ENCODE data around the gene VEPH1.
"Not testable (repeated sequence)": the region's sequence is repeated elsewhere in the genome, so short reads cannot be mapped to it uniquely, and the experiment has no call there.

- TF ChIP-seq, protein P1, sequence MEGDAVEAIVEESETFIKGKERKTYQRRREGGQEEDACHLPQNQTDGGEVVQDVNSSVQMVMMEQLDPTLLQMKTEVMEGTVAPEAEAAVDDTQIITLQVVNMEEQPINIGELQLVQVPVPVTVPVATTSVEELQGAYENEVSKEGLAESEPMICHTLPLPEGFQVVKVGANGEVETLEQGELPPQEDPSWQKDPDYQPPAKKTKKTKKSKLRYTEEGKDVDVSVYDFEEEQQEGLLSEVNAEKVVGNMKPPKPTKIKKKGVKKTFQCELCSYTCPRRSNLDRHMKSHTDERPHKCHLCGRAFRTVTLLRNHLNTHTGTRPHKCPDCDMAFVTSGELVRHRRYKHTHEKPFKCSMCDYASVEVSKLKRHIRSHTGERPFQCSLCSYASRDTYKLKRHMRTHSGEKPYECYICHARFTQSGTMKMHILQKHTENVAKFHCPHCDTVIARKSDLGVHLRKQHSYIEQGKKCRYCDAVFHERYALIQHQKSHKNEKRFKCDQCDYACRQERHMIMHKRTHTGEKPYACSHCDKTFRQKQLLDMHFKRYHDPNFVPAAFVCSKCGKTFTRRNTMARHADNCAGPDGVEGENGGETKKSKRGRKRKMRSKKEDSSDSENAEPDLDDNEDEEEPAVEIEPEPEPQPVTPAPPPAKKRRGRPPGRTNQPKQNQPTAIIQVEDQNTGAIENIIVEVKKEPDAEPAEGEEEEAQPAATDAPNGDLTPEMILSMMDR (IDR thresholded peaks at IDR 0.05) = not testable (repeated sequence)
- not testable (repeated sequence) for TF ChIP-seq POLR2A (IDR thresholded peaks at IDR 0.05)
Measured at GRCh38 chr3:157324869-157325268, 178.3 kb downstream of the VEPH1 start.

Data from lower leg skin (tissue), 3 donors.